Ascending aorta (tissue), 2 donors: ENCODE results near the gene MISP3. TPM values are rescaled to one million over a fixed set of nuclear protein-coding genes. Genes with fewer than 3 reads are reported as not detected.

Experiments
- DNase-seq, 2 donors: peaks; one replicate each; pipeline ENCODE4 v3.0.0-alpha.2; 2019; ENCODE audit warnings: low spot score in 2 of 2
- H3K27ac ChIP-seq, 2 donors: fragments of 200-600 bp; sonication (generic); one replicate each; pipeline ENCODE4 v1.5.1; 2016 to 2017; ENCODE audit warnings: mild to moderate bottlenecking in 1 of 2
- H3K27me3 ChIP-seq: fragments of 200-600 bp; sonication (generic); one replicate; pipeline ENCODE4 v1.5.1; 2017
- H3K36me3 ChIP-seq, 2 donors: fragments of 200-600 bp; sonication (generic); one replicate each; pipeline ENCODE4 v1.5.1; 2016
- H3K4me1 ChIP-seq, 2 donors: fragments of 200-600 bp; sonication (generic); one replicate each; pipeline ENCODE4 v1.5.1; 2016 to 2017; ENCODE audit warnings: mild to moderate bottlenecking in 1 of 2
- H3K4me3 ChIP-seq, 2 donors: fragments of 200-600 bp; sonication (generic); one replicate each; pipeline ENCODE4 v1.5.1; 2016 to 2017; ENCODE audit warnings: mild to moderate bottlenecking in 1 of 2
- H3K9me3 ChIP-seq, 2 donors: fragments of 200-600 bp; sonication (generic); one replicate each; pipeline ENCODE4 v1.5.1; 2016
- intact Hi-C: fragments of 100-400 bp; cut with DNase I; formaldehyde crosslinking; loops from one replicate; pipeline ENCODE4 v1.15.1; 2023
- total RNA-seq: library from RNA; depleted of rRNA; stranded (reverse); fragments of >200 nt; gene quantifications from one replicate; pipeline ENCODE4 v1.1.0, GENCODE V29; 2016
- TF ChIP-seq, protein P1 (sequence below), 3 experiments: fragments of 200-600 bp in 2 of 3; fragments of 450-650 bp in 1 of 3; sonication (generic) in 2 of 3; IDR thresholded peaks; one replicate each; pipeline ENCODE4 v1.5.1; 2016 to 2019; ENCODE audit warnings: antibody characterized with exemption in 3 of 3, mild to moderate bottlenecking in 1 of 3, moderate library complexity in 1 of 3

MISP3 gene
- total RNA-seq, 1 donor from 2014 or later = 6.0 TPM

DNA sequence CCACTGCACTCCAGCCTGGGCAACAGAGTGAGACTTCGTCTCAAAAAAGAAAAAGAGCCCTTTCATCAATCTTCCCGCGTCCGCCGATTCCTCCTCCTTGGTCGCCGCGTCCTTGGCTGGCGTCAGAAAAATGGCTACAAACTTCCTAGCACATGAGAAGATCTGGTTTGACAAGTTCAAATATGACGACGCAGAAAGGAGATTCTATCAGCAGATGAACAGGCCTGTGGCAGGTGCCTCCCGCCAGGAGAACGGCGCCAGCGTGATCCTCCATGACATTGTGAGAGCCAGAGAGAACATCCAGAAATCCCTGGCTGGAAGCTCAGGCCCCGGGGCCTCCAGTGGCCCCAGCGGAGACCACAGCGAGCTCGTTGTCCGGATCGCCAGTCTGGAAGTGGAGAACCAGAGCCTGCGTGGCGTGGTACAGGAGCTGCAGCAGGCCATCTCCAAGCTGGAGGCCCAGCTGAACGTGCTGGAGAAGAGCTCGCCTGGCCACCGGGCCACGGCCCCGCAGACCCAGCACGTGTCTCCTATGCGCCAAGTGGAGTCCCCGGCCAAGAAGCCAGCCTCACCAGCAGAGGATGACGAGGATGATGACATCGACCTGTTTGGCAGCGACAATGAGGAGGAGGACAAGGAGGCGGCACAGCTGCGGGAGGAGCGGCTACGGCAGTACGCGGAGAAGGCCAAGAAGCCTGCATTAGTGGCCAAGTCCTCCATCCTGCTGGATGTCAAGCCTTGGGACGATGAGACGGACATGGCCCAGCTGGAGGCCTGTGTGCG is 2.1 kb upstream of the MISP3 start:
- intact Hi-C loops = loop anchor here (5.0 to 10.0 kb wide), 3 partner anchors 118 to 918 kb away; partner anchors contain the start of genes DCAF15, IER2 and STX10
- Histone ChIP-seq H3K9me3 (no peaks in the 10 kb centered on the region), H3K4me1 (peaks cover 0 to 8% of the 10 kb centered on the region in 2 donors), H3K4me3 (no peak overlapping the region), H3K27ac (no peak overlapping the region), H3K27me3 (no peaks in the 10 kb centered on the region), H3K36me3 (no peaks in the 10 kb centered on the region)
- TF ChIP-seq, protein P1, sequence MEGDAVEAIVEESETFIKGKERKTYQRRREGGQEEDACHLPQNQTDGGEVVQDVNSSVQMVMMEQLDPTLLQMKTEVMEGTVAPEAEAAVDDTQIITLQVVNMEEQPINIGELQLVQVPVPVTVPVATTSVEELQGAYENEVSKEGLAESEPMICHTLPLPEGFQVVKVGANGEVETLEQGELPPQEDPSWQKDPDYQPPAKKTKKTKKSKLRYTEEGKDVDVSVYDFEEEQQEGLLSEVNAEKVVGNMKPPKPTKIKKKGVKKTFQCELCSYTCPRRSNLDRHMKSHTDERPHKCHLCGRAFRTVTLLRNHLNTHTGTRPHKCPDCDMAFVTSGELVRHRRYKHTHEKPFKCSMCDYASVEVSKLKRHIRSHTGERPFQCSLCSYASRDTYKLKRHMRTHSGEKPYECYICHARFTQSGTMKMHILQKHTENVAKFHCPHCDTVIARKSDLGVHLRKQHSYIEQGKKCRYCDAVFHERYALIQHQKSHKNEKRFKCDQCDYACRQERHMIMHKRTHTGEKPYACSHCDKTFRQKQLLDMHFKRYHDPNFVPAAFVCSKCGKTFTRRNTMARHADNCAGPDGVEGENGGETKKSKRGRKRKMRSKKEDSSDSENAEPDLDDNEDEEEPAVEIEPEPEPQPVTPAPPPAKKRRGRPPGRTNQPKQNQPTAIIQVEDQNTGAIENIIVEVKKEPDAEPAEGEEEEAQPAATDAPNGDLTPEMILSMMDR (IDR thresholded peaks at IDR 0.05) = no peak
- DNase-seq = no peak

DNA sequence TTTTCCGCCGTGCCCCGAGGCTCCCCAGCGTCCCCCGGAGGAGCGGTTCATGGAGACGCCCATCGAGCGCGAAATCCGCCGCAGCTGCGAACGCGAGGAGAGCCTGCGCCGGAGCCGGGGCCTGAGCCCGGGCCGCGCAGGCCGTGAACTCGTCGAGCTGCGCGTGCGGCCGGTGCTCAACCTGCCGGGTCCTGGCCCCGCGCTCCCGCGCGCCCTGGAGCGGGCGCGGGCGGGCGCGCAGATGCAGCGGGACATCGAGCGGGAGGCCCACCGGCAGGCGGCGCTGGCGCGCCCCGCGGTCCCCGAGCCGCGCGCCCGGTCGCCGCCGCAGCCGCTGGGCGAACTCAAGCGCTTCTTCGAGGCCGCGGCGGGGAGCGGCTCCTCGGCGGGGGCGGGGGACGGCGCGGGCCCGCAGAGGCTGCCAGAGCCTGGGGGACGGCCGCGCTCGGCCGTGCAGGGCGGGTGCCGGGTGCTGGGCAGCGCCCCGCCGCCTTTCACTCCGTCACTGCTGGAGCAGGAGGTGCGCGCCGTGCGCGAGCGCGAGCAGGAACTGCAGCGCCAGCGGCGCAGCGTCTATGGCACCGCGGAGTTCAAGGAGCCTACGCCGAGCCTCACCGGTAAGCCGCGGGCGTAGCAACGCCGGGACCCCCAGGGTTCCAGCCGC is 807 bp downstream of the MISP3 start:
- H3K27me3 ChIP-seq = no peaks in the 10 kb centered on the region
- no peaks in the 10 kb centered on the region for H3K36me3 ChIP-seq
- intact Hi-C loops = loop anchor here (1.0 to 10.0 kb wide), 5 partner anchors 64 to 921 kb away; partner anchors contain the start of genes DCAF15, IER2 and STX10
- peak overlapping the region; percentile 62 to 73 for H3K4me3 ChIP-seq
- peak in 1 of 2 donors; percentile 83 for DNase-seq
- TF ChIP-seq, protein P1 (IDR thresholded peaks at IDR 0.05) = peak in 1 of 3 experiments; percentile 97
- peak overlapping the region; percentile 90 to 94 for H3K27ac ChIP-seq
- no peaks in the 10 kb centered on the region for H3K9me3 ChIP-seq
- H3K4me1 ChIP-seq = peaks cover 0 to 12% of the 10 kb centered on the region in 2 donors

DNA sequence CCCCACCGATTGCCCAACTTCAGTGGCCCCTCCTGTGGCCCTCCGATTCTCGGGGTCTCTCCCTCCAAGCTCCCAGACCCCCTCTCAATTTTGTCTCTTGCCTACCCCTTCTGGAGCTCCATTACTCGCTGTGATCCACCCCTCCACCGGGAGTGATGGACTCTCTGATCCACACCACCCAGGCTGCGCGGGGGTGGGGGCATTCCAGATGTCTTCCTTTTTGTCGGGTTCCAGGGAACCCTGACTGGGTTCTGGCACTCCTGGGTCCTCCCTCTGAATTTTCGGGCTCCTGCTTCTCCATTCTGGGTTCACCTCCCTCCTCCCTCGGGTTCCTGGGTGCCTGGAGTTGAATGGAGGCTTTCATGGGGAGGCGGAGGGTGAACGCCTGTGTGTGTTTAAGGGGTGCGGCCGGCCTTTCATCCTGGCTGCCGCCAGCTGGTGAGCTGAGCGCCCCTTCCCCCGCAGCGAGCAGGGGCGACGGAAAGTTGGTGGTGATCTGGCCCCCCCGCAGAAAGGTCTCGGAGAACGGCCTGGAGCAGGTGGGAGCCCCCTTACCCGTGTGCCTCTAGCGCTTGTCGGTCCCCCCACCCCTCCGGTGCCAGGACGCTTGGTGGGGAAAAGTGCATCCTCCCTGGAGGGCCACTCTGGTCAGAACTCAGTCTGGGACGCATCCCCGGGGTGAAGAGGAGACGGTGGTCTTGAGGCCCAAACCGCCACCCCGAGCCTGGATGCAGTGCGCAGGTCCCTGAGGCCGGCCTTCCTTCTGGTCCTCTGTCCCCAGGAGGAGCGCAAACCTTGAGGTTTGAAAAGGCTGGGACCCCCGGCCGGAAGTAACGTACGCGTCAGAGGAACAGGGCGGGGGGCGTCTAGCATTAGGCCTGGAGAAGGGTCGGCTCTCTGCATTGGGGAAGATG is 1.6 kb downstream of the MISP3 start:
- TF ChIP-seq, protein P1 (IDR thresholded peaks at IDR 0.05) = no peak
- Histone ChIP-seq H3K27ac (peak overlapping the region; percentile 90 to 94), H3K4me1 (peaks cover 0 to 12% of the 10 kb centered on the region in 2 donors), H3K4me3 (peak overlapping the region; percentile 62 to 73), H3K9me3 (no peaks in the 10 kb centered on the region), H3K36me3 (no peaks in the 10 kb centered on the region), H3K27me3 (no peaks in the 10 kb centered on the region)
- intact Hi-C loops = loop anchor here (1.0 to 10.0 kb wide), 5 partner anchors 63 to 922 kb away; partner anchors contain the start of genes DCAF15, IER2 and STX10
- no peak for DNase-seq

DNA sequence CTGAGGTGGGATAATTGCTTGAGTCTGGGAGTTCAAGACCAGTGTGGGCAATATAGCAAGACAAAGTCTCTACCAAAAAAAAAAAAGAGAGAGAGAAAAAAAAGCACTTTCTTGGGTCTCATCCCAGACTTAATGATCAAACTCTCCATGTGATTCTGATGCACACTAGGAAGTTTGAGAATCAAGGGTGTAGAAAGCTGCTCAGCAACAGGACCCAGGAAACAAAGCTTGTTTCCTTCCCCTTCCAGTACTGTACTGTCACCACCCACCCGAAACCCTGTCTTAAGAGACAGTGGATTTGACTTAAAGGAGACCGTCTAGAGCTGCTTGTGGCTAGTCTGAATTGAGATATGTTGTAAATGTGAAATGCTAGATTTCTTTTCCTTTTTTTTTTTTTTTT is 5.8 kb downstream of the MISP3 start:
- no peaks in the 10 kb centered on the region for H3K36me3 ChIP-seq
- H3K9me3 ChIP-seq = no peaks in the 10 kb centered on the region
- DNase-seq = no peak
- no peak overlapping the region for H3K4me3 ChIP-seq
- no peaks in the 10 kb centered on the region for H3K27me3 ChIP-seq
- H3K27ac ChIP-seq = no peak overlapping the region
- peaks cover 4 to 19% of the 10 kb centered on the region in 2 donors for H3K4me1 ChIP-seq
- TF ChIP-seq, protein P1 (IDR thresholded peaks at IDR 0.05) = no peak
- intact Hi-C loops = loop anchor here (10.0 kb wide), 1 partner anchor 294 kb away; no protein-coding TSS in a partner anchor
